BLaER1 treated with 17β-estradiol and CSF1 and Interleukin-3, amounts not matched to agents 10 nM and 100 nM (cell line): Measurements from ENCODE around the gene IFIT1.
"Not testable (repeated sequence)": the region's sequence is repeated elsewhere in the genome, so short reads cannot be mapped to it uniquely, and the experiment has no call there.

Source experiments
- H3K27ac ChIP-seq, 11 experiments: shearing (Covaris generic); formaldehyde crosslinking; 2 replicates each; pipeline ENCODE4 v1.8.1; 2022
- H3K27me3 ChIP-seq, 11 experiments: shearing (Covaris generic); formaldehyde crosslinking; 2 replicates each; pipeline ENCODE4 v1.8.1; 2022
- H3K36me3 ChIP-seq, 11 experiments: shearing (Covaris generic); formaldehyde crosslinking; 2 replicates each; pipeline ENCODE4 v1.8.1; 2022
- H3K4me1 ChIP-seq, 10 experiments: shearing (Covaris generic); formaldehyde crosslinking; 2 replicates each; pipeline ENCODE4 v1.8.1; 2022
- H3K4me2 ChIP-seq, 11 experiments: shearing (Covaris generic); formaldehyde crosslinking; 2 replicates each; pipeline ENCODE4 v1.8.1; 2022
- H3K4me3 ChIP-seq, 10 experiments: shearing (Covaris generic); formaldehyde crosslinking; 2 replicates each; pipeline ENCODE4 v1.8.1; 2022
- H3K9ac ChIP-seq, 11 experiments: shearing (Covaris generic); formaldehyde crosslinking; 2 replicates each; pipeline ENCODE4 v1.8.1; 2022
- H3K9me3 ChIP-seq, 11 experiments: shearing (Covaris generic); formaldehyde crosslinking; replicated peaks in 1 of 11; 2 replicates each; pipeline ENCODE4 v1.8.1; 2022
- H4K20me1 ChIP-seq, 11 experiments: shearing (Covaris generic); formaldehyde crosslinking; 2 replicates each; pipeline ENCODE4 v1.8.1; 2022
- Cebpa-rat ChIP-seq, 11 experiments: shearing (Covaris generic); IDR thresholded peaks; 2 replicates each; pipeline ENCODE4 v1.8.1; 2022

IFIT1 gene

GRCh38 chr10:89427629-89428028 is 35.2 kb downstream of the IFIT1 start:
- Histone ChIP-seq H3K27me3 (no peaks in the 10 kb centered on the region), H3K4me3 (no peak overlapping the region), H3K4me1 (peaks cover 0 to 3% (median 0%) of the 10 kb centered on the region in 10 experiments; a peak in 1 of 20 replicates), H4K20me1 (peaks cover 0 to 4% (median 0%) of the 10 kb centered on the region in 11 experiments; a peak in 1 of 22 replicates), H3K4me2 (no peak overlapping the region), H3K36me3 (peaks cover 0 to 2% (median 0%) of the 10 kb centered on the region in 11 experiments; a peak in 1 of 22 replicates), H3K9ac (0 out of 22 replicates have a peak overlapping the region, but pooled peaks of 1 of the 11 experiments have one; percentile 18), H3K27ac (no peak overlapping the region), H3K9me3 (no peaks in the 10 kb centered on the region)
- TF ChIP-seq Cebpa-rat (IDR thresholded peaks at IDR 0.05): no peak

- H3K36me3 ChIP-seq: no peaks in the 10 kb centered on the region
- H3K27ac ChIP-seq: no peak overlapping the region
- no peaks in the 10 kb centered on the region for H3K27me3 ChIP-seq
- H4K20me1 ChIP-seq: no peaks in the 10 kb centered on the region
- no peak overlapping the region for H3K4me3 ChIP-seq
- no peak overlapping the region for H3K4me2 ChIP-seq
- TF ChIP-seq Cebpa-rat (IDR thresholded peaks at IDR 0.05): no peak
- no peaks in the 10 kb centered on the region for H3K9me3 ChIP-seq
- H3K4me1 ChIP-seq: no peaks in the 10 kb centered on the region
- H3K9ac ChIP-seq: no peak overlapping the region; a peak in 1 of 22 replicates
These were observed 36.5 kb downstream of the IFIT1 start for GRCh38 chr10:89428877-89429276.

GRCh38 chr10:89431977-89432376 is 39.6 kb downstream of the IFIT1 start:
- no peaks in the 10 kb centered on the region for H3K27me3 ChIP-seq
- no peak overlapping the region for H3K27ac ChIP-seq
- H3K4me2 ChIP-seq: no peak overlapping the region
- H3K4me1 ChIP-seq: no peaks in the 10 kb centered on the region
- H3K9ac ChIP-seq: no peak overlapping the region
- H3K4me3 ChIP-seq: no peak overlapping the region
- H3K36me3 ChIP-seq: no peaks in the 10 kb centered on the region
- H3K9me3 ChIP-seq: no peaks in the 10 kb centered on the region
- no peak for TF ChIP-seq Cebpa-rat (IDR thresholded peaks at IDR 0.05)
- no peaks in the 10 kb centered on the region for H4K20me1 ChIP-seq

- H4K20me1 ChIP-seq: no peaks in the 10 kb centered on the region
- no peak overlapping the region for H3K4me2 ChIP-seq
- no peaks in the 10 kb centered on the region for H3K4me1 ChIP-seq
- H3K9ac ChIP-seq: no peak overlapping the region
- no peak overlapping the region for H3K27ac ChIP-seq
- no peaks in the 10 kb centered on the region for H3K27me3 ChIP-seq
- H3K4me3 ChIP-seq: no peak overlapping the region
- no peaks in the 10 kb centered on the region for H3K9me3 ChIP-seq
- no peaks in the 10 kb centered on the region for H3K36me3 ChIP-seq
- no peak for TF ChIP-seq Cebpa-rat (IDR thresholded peaks at IDR 0.05)
These were observed 46.1 kb downstream of the IFIT1 start for GRCh38 chr10:89438525-89438924.

- Histone ChIP-seq H3K27ac (no peak overlapping the region), H3K4me1 (no peaks in the 10 kb centered on the region), H3K9ac (no peak overlapping the region), H3K4me2 (no peak overlapping the region), H4K20me1 (no peaks in the 10 kb centered on the region), H3K36me3 (no peaks in the 10 kb centered on the region), H3K27me3 (no peaks in the 10 kb centered on the region), H3K9me3 (peaks cover 0 to 7% (median 0%) of the 10 kb centered on the region in 11 experiments; a peak in 1 of 22 replicates), H3K4me3 (no peak overlapping the region)
- no peak for TF ChIP-seq Cebpa-rat (IDR thresholded peaks at IDR 0.05)
These were observed 48.0 kb downstream of the IFIT1 start for GRCh38 chr10:89440226-89441009.

GRCh38 chr10:89442289-89442688 is 49.9 kb downstream of the IFIT1 start:
- Histone ChIP-seq H3K9ac (no peak overlapping the region), H3K27me3 (no peaks in the 10 kb centered on the region), H4K20me1 (no peaks in the 10 kb centered on the region), H3K4me2 (no peak overlapping the region), H3K9me3 (peaks cover 0 to 7% (median 0%) of the 10 kb centered on the region in 11 experiments; a peak in 3 of 22 replicates), H3K4me1 (no peaks in the 10 kb centered on the region), H3K4me3 (no peak overlapping the region), H3K36me3 (no peaks in the 10 kb centered on the region), H3K27ac (no peak overlapping the region)
- no peak for TF ChIP-seq Cebpa-rat (IDR thresholded peaks at IDR 0.05)

GRCh38 chr10:89444819-89445218 is 52.4 kb downstream of the IFIT1 start:
- H3K27me3 ChIP-seq, H3K9me3 ChIP-seq, H3K36me3 ChIP-seq, H3K4me3 ChIP-seq, H3K4me1 ChIP-seq, H3K27ac ChIP-seq, H3K9ac ChIP-seq, H3K4me2 ChIP-seq, H4K20me1 ChIP-seq: not testable (repeated sequence)

- H4K20me1 ChIP-seq: no peaks in the 10 kb centered on the region
- no peak overlapping the region for H3K4me3 ChIP-seq
- H3K4me1 ChIP-seq: peaks cover 0 to 17% (median 6%) of the 10 kb centered on the region in 10 experiments; a peak in 9 of 20 replicates
- TF ChIP-seq Cebpa-rat (IDR thresholded peaks at IDR 0.05): no peak
- H3K27ac ChIP-seq: no peak overlapping the region
- H3K27me3 ChIP-seq: no peaks in the 10 kb centered on the region
- H3K36me3 ChIP-seq: no peaks in the 10 kb centered on the region
- no peak overlapping the region for H3K4me2 ChIP-seq
- H3K9ac ChIP-seq: no peak overlapping the region
- H3K9me3 ChIP-seq: peaks cover 0 to 5% (median 0%) of the 10 kb centered on the region in 11 experiments; a peak in 2 of 22 replicates
These were observed 58.5 kb downstream of the IFIT1 start for GRCh38 chr10:89450901-89451300.

GRCh38 chr10:89452193-89452592 is 59.8 kb downstream of the IFIT1 start:
- no peaks in the 10 kb centered on the region for H3K27me3 ChIP-seq
- H3K9ac ChIP-seq: no peak overlapping the region
- no peaks in the 10 kb centered on the region for H4K20me1 ChIP-seq
- no peaks in the 10 kb centered on the region for H3K36me3 ChIP-seq
- no peak overlapping the region for H3K4me3 ChIP-seq
- no peak for TF ChIP-seq Cebpa-rat (IDR thresholded peaks at IDR 0.05)
- H3K9me3 ChIP-seq: 0 out of 22 replicates have a peak, but pooled peaks cover 0 to 5% (median 0%) of the 10 kb centered on the region in 11 experiments
- H3K4me1 ChIP-seq: peaks cover 0 to 18% (median 6%) of the 10 kb centered on the region in 10 experiments; a peak in 9 of 20 replicates
- no peak overlapping the region for H3K27ac ChIP-seq
- H3K4me2 ChIP-seq: no peak overlapping the region
